GM12878 (cell line): ENCODE results near the gene VAV2. TPM values are rescaled to one million over a fixed set of nuclear protein-coding genes. Genes with fewer than 3 reads are reported as not detected.

Experiments
- ATAC-seq: fragments of 200-7000 bp; cut with Tn5 transposase; 3 replicates; pipeline ENCODE4 v1.9.1; 2020; ENCODE audit warnings: mild to moderate bottlenecking, moderate library complexity
- BruUV-seq: library from RNA; stranded (reverse); fragments of 400-500 nt; replicated peaks from 2 replicates; lab custom pipeline; 2021; lab: Mats Ljungman, UMichigan
- CTCF ChIA-PET: fragments of 300-600 bp; sonication (Branson Sonifier 250); formaldehyde crosslinking; extraction: SDS; loops from one replicate; lab custom pipeline; 2021; ENCODE audit warnings: inconsistent platforms; lab: Yijun Ruan, JAX
- POLR2A ChIA-PET: fragments of 350-600 bp; formaldehyde crosslinking; extraction: SDS; loops from one replicate; lab custom pipeline; 2021; ENCODE audit warnings: inconsistent platforms; lab: Charles Lee
- RAD21 ChIA-PET: fragments of 300-600 bp; sonication (Branson Sonifier 250); formaldehyde crosslinking; loops from one replicate; lab custom pipeline; 2023; ENCODE audit warnings: antibody characterized with exemption; ENCODE audit not compliant: unreplicated experiment; lab: Charles Lee
- SMC1A ChIA-PET: fragments of 300-600 bp; sonication (Branson Sonifier 250); formaldehyde crosslinking; loops from one replicate; lab custom pipeline; 2023; ENCODE audit not compliant: unreplicated experiment, uncharacterized antibody; lab: Charles Lee
- DNase-seq: peaks from one replicate; pipeline ENCODE4 v3.0.0-alpha.2; 2011; ENCODE audit warnings: low read depth, low spot score
- FAIRE-seq: peaks from 3 replicates; lab custom pipeline; 2011; peaks lifted over from hg19 to GRCh38; lab: Jason Lieb, UNC
- H2AFZ ChIP-seq: 2 replicates; pipeline ENCODE4 v1.6.0; 2011; ENCODE audit warnings: low read depth, low read length, control low read depth; ENCODE audit not compliant: control insufficient read depth
- H3K27ac ChIP-seq: 2 replicates; pipeline ENCODE4 v1.5.1; 2011; ENCODE audit warnings: control low read depth; ENCODE audit not compliant: control insufficient read depth, insufficient read depth
- H3K27me3 ChIP-seq, 2 experiments: replicated peaks in 1 of 2; 2 replicates each; pipeline versions ENCODE4 v1.6.0 to v1.6.1; 2011; ENCODE audit warnings: low read length in 1 of 2; ENCODE audit not compliant: control insufficient read depth in 2 of 2, insufficient read depth in 2 of 2
- H3K36me3 ChIP-seq, 2 experiments: 2 replicates each; pipeline ENCODE4 v1.5.1; 2011; ENCODE audit warnings: low read length in 1 of 2; ENCODE audit not compliant: control insufficient read depth in 2 of 2, insufficient read depth in 2 of 2
- H3K4me1 ChIP-seq: 2 replicates; pipeline ENCODE4 v1.6.1; 2011; ENCODE audit warnings: mild to moderate bottlenecking, low read length, moderate library complexity, mixed read lengths; ENCODE audit not compliant: control insufficient read depth, insufficient read depth
- H3K4me2 ChIP-seq: 2 replicates; pipeline ENCODE4 v1.6.0; 2011; ENCODE audit warnings: control low read depth; ENCODE audit not compliant: control insufficient read depth, insufficient read depth
- H3K4me3 ChIP-seq: fragments of 200-600 bp; sonication (generic); 2 replicates; pipeline ENCODE4 v1.5.1; 2016
- H3K79me2 ChIP-seq: 2 replicates; pipeline ENCODE4 v1.6.0; 2011; ENCODE audit warnings: low read length; ENCODE audit not compliant: control insufficient read depth, insufficient read depth
- H3K9ac ChIP-seq: 2 replicates; pipeline ENCODE4 v1.8.0; 2011; ENCODE audit warnings: low read length, control low read depth, mixed read lengths; ENCODE audit not compliant: control insufficient read depth, insufficient read depth
- H3K9me3 ChIP-seq: replicated peaks from 3 replicates; pipeline ENCODE4 v1.5.1; 2011; ENCODE audit warnings: mild to moderate bottlenecking, low read length; ENCODE audit not compliant: control insufficient read depth, insufficient read depth
- H4K20me1 ChIP-seq: 2 replicates; pipeline ENCODE4 v1.6.0; 2011; ENCODE audit not compliant: control insufficient read depth, insufficient read depth
- ATF2 ChIP-seq: IDR thresholded peaks from 2 replicates; pipeline ENCODE4 v1.6.1; 2012; ENCODE audit warnings: low read length, inconsistent platforms
- BCL3 ChIP-seq: IDR thresholded peaks from 2 replicates; pipeline ENCODE4 v1.6.1; 2011; ENCODE audit warnings: borderline replicate concordance, low read depth, mild to moderate bottlenecking, moderate library complexity, low read length; ENCODE audit not compliant: insufficient read depth, poor library complexity, severe bottlenecking
- BHLHE40 ChIP-seq, 2 experiments: fragments of 450-650 bp in 1 of 2; IDR thresholded peaks; 2 replicates each; pipeline ENCODE4 v1.6.1; 2011 to 2017; ENCODE audit warnings: low read depth in 2 of 2, borderline replicate concordance in 1 of 2, improper control_type of control experiment in 1 of 2, low read length in 1 of 2, mild to moderate bottlenecking in 1 of 2
- CHD1 ChIP-seq: IDR thresholded peaks from 2 replicates; pipeline ENCODE4 v1.6.1; 2012; ENCODE audit warnings: low read depth, low read length, improper control_type of control experiment
- FOXK2 ChIP-seq: fragments of 450-650 bp; IDR thresholded peaks from 2 replicates; pipeline ENCODE4 v1.6.1; 2017; ENCODE audit warnings: mild to moderate bottlenecking, moderate library complexity
- HCFC1 ChIP-seq: fragments of 150-350 bp; IDR thresholded peaks from 2 replicates; pipeline ENCODE4 v1.6.1; 2014; ENCODE audit warnings: low read length
- HDAC6 ChIP-seq: fragments of 200-600 bp; sonication (generic); IDR thresholded peaks from one replicate; pipeline ENCODE4 v1.8.0; 2017; ENCODE audit warnings: antibody characterized with exemption; ENCODE audit not compliant: unreplicated experiment
- IRF5 ChIP-seq: fragments of 450-650 bp; IDR thresholded peaks from 2 replicates; pipeline ENCODE4 v1.6.1; 2017; ENCODE audit warnings: borderline replicate concordance
- NFIC ChIP-seq: IDR thresholded peaks from 2 replicates; pipeline ENCODE4 v1.6.1; 2012; ENCODE audit warnings: low read depth, mild to moderate bottlenecking, inconsistent platforms, low read length, moderate library complexity
- POLR2A ChIP-seq: IDR thresholded peaks from 2 replicates; pipeline ENCODE4 v1.6.1; 2011; ENCODE audit warnings: low read depth, mild to moderate bottlenecking, low read length
- RFX5 ChIP-seq: IDR thresholded peaks from 2 replicates; pipeline ENCODE4 v1.6.1; 2011; ENCODE audit warnings: low read depth, low read length, improper control_type of control experiment
- RUNX3 ChIP-seq: IDR thresholded peaks from 2 replicates; pipeline ENCODE4 v1.6.1; 2012; ENCODE audit warnings: low read length, inconsistent platforms
- SUPT20H ChIP-seq: IDR thresholded peaks from 2 replicates; pipeline ENCODE4 v1.6.1; 2011; ENCODE audit warnings: low read depth, mild to moderate bottlenecking, low read length, moderate library complexity, borderline replicate concordance; ENCODE audit not compliant: control insufficient read depth
- ZNF622 ChIP-seq: fragments of 450-650 bp; IDR thresholded peaks from 2 replicates; pipeline ENCODE4 v1.6.1; 2017; ENCODE audit warnings: mild to moderate bottlenecking, inconsistent platforms
- ZZZ3 ChIP-seq: IDR thresholded peaks from 2 replicates; pipeline ENCODE4 v1.6.1; 2011; ENCODE audit warnings: low read depth; ENCODE audit not compliant: control insufficient read depth, insufficient read length
- WGBS: methylation state at CpG from one replicate; pipeline ENCODE4 v1.1.6; 2016; ENCODE audit warnings: low lambda C conversion rate; ENCODE audit not compliant: insufficient replicate concordance, insufficient coverage; ENCODE audit errors: missing lambda C conversion rate; 5-methylcytosine and 5-hydroxymethylcytosine counted together
- in situ Hi-C: fragments of 300-500 bp; cut with MboI; formaldehyde crosslinking; loops from 9 replicates; pipeline ENCODE4 v1.14.3; 2018; ENCODE audit warnings: mixed read lengths
- intact Hi-C: fragments of 100-400 bp; cut with micrococcal nuclease; formaldehyde crosslinking; loops from one replicate; pipeline ENCODE4 v1.14.2; 2022; ENCODE audit not compliant: unreplicated experiment
- polyA plus RNA-seq, 11 experiments: library from polyadenylated mRNA; depleted of rRNA in 4 of 11; unstranded in 6 of 11; stranded (reverse) in 5 of 11; fragments of >200 nt; fragmentation: Nextera tagmentation in 4 of 11; fragmentation: Illumina TruSeq in 1 of 11; extraction: Ambion mirVana in 4 of 11; extraction: Trizol in 1 of 11; gene quantifications; 1 replicate in 1 of 11; 2 replicates in 10 of 11; pipeline versions ENCODE4 v1.2.1 to v1.2.3, GENCODE V29; 2011 to 2016; ENCODE audit warnings: inconsistent platforms in 2 of 11, missing spikeins in 2 of 11, low read depth in 1 of 11
- total RNA-seq, 4 experiments: library from RNA; depleted of rRNA in 3 of 4; stranded (reverse); fragments of >200 nt in 3 of 4; fragmentation: Illumina TruSeq in 1 of 4; extraction: Trizol in 1 of 4; gene quantifications; 2 replicates each; pipeline versions ENCODE4 v1.2.1 to v1.2.3, GENCODE V29; 2013 to 2021

Gene VAV2
- total and polyA plus RNA-seq, 10 of the 15 experiments (the other 5 are each of a cell fraction or from before 2014, with no cell fraction given) = 0.13 to 43.9 (median 16.9) TPM

GRCh38 chr9:133992780-133993634, 883 bp upstream of the VAV2 start:
- ATAC-seq (peak; percentile 73), DNase-seq (no peak), FAIRE-seq (peak; percentile 80)
- Histone ChIP-seq H3K9me3 (no peaks in the 10 kb centered on the region), H3K36me3 (no peaks in the 10 kb centered on the region), H3K4me2 (peak overlapping the region; percentile 95), H3K4me1 (peaks cover 15% of the 10 kb centered on the region), H3K4me3 (peak overlapping the region; percentile 88), H3K27ac (peak overlapping the region; percentile 86), H3K27me3 (no peaks in the 10 kb centered on the region), H3K79me2 (peaks cover 48% of the 10 kb centered on the region), H4K20me1 (no peaks in the 10 kb centered on the region), H3K9ac (peak overlapping the region; percentile 88), H2AFZ (peak overlapping the region; percentile 89)
- ChIA-PET SMC1A (interaction anchor here (0.6 to 3.6 kb wide), 24 partner anchors 13 to 412 kb away, joined by 3 to 53 read pairs (median 6); partner anchors contain the start of gene SARDH), CTCF (interaction anchor here (0.6 to 4.6 kb wide), 42 partner anchors 13 to 570 kb away, joined by 3 to 177 read pairs (median 4); partner anchors contain the start of genes CACFD1 and SARDH), RAD21 (interaction anchor here (0.6 to 4.3 kb wide), 24 partner anchors 25 to 266 kb away, joined by 3 to 76 read pairs (median 6); partner anchors contain the start of genes BRD3OS and SARDH), POLR2A (interaction anchor here (0.5 to 1.8 kb wide), 8 partner anchors 31 to 409 kb away, joined by 3 to 16 read pairs (median 4); no protein-coding TSS in a partner anchor)
- in situ Hi-C loops = loop anchor here (5.0 kb wide), 1 partner anchor 206 kb away; no protein-coding TSS in a partner anchor
- 2% methylated on average over 45 of the region's 74 CpGs for WGBS
- TSS peak; percentile 82 for BruUV-seq
- intact Hi-C loops = loop anchor here (2.0 to 5.0 kb wide), 4 partner anchors 38 to 406 kb away; no protein-coding TSS in a partner anchor
- no peak for TF ChIP-seq RFX5
- TF ChIP-seq SUPT20H = no peak
- TF ChIP-seq BCL3 = no peak
- no peak for TF ChIP-seq ATF2
- no peak for TF ChIP-seq ZZZ3
- no peak for TF ChIP-seq ZNF622
- peak; percentile 84 for TF ChIP-seq RUNX3
- no peak for TF ChIP-seq NFIC
- no peak for TF ChIP-seq IRF5
- TF ChIP-seq POLR2A = peak; percentile 78
- no peak for TF ChIP-seq FOXK2
- peak in 1 of 2 experiments; percentile 5; a peak in 2 of 4 replicates for TF ChIP-seq BHLHE40 (IDR thresholded peaks at IDR 0.05; ENCODE audit: borderline replicate concordance in 1 of 2, low read depth in 2 of 2, low read length in 1 of 2)
- TF ChIP-seq HCFC1 = no peak
- TF ChIP-seq CHD1 = no peak
- no peak for TF ChIP-seq HDAC6
